SH-SY5Y (cell line): Measurements from ENCODE around the gene EBI3.

ENCODE experiments used
- GATA2 ChIP-seq: IDR thresholded peaks from 2 replicates; pipeline ENCODE4 v1.6.1; 2011; ENCODE audit warnings: mild to moderate bottlenecking, low read depth, low read length
- GATA3 ChIP-seq: IDR thresholded peaks from 2 replicates; pipeline ENCODE4 v1.6.1; 2011; ENCODE audit warnings: low read depth, mild to moderate bottlenecking, low read length, moderate library complexity

GRCh38 chr19:4196587-4197148 is 32.7 kb upstream of the EBI3 start:
- TF ChIP-seq GATA2 (no peak), GATA3 (no peak)
